ENCODE measurements around the gene LCA5L.

The LCA5L gene

DNA sequence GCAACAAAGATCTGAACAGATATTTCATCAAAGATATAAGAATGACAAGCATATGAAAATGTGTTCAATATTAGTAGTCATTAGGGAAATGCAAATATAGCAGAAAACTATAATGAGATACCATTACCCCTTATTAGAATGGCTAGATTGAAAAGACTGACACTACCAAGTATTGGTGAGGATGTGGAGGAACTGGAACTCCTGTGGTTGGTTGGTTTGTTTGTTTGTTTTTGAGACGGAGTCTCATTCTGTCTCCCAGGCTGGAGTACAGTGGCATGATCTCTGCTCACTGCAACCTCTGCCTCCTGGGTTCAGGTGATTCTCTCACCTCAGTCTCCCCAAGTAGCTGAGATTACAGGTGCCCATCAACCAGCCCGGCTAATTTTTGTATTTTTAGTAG is 77.8 kb downstream of the LCA5L start:
- POLR2A ChIA-PET: no interaction called here
- TF ChIP-seq SP1 (IDR thresholded peaks at IDR 0.05) (no peak), FOXM1 (IDR thresholded peaks at IDR 0.05; ENCODE audit: borderline replicate concordance) (no peak), ZNF384 (IDR thresholded peaks at IDR 0.05) (no peak)
- CTCF ChIA-PET: no interaction called here
- DNase-seq (ENCODE audit: extremely low spot score): no peak

DNA sequence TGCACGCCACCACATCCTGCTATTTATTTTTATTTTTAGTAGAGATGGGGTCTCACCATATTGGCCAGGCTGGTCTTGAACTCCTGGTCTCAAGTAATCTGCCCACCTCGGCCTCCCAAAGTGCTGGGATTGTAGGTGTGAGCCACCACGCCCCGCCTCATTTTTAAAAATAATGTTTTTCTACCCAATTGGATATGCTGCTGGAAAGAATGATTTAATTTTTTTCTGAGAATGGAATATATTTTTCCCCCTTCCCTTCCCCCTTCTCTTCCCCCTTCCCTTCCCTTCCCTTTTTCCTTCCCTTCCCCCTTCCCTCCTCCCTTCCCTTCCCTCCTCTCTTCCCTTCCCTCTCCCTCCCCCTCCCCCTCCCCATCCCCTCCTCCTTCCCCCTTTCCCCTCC is 79.0 kb downstream of the LCA5L start:
- TF ChIP-seq BHLHE40 (IDR thresholded peaks at IDR 0.05; ENCODE audit: borderline replicate concordance) (no peak), ELF4 (IDR thresholded peaks at IDR 0.05) (no peak), HDGF (IDR thresholded peaks at IDR 0.05; ENCODE audit: borderline replicate concordance) (no peak), ARNT (IDR thresholded peaks at IDR 0.05) (no peak), LEF1 (IDR thresholded peaks at IDR 0.05; ENCODE audit: borderline replicate concordance) (no peak), TARDBP (IDR thresholded peaks at IDR 0.05) (no peak), ZNF384 (IDR thresholded peaks at IDR 0.05) (no peak)
- TF ChIP-seq, protein P1, sequence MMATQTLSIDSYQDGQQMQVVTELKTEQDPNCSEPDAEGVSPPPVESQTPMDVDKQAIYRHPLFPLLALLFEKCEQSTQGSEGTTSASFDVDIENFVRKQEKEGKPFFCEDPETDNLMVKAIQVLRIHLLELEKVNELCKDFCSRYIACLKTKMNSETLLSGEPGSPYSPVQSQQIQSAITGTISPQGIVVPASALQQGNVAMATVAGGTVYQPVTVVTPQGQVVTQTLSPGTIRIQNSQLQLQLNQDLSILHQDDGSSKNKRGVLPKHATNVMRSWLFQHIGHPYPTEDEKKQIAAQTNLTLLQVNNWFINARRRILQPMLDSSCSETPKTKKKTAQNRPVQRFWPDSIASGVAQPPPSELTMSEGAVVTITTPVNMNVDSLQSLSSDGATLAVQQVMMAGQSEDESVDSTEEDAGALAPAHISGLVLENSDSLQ (IDR thresholded peaks at IDR 0.05): no peak
- no peak for DNase-seq (ENCODE audit: extremely low spot score)
- ChIA-PET POLR2A (interaction anchor here (1.0 kb wide), 1 partner anchor 14 kb away, joined by 5 read pairs; no protein-coding TSS in a partner anchor), CTCF (no interaction called here)

DNA sequence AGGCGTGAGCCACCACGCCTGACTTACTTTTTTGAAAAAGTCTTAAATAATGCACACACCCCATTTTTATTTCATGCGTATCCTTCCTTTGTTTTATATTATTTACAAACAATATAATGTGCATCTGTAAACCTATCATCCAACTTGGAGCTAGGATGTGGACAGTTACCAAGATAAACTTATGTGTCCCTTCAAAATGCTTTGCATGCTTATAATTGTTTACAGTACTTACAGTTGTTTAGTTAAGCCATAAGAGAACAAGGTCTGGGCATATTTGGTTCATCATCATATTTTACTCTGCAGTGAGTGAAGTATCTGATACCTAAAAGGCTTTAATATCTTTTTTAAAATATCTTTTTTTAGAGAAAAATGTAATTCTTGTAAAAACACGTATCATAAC is 80.6 kb downstream of the LCA5L start:
- CTCF ChIA-PET: interaction anchor here (0.7 kb wide), 1 partner anchor 8 kb away, joined by 3 read pairs; no protein-coding TSS in a partner anchor
- TF ChIP-seq SUZ12 (IDR thresholded peaks at IDR 0.05) (no peak), LEF1 (IDR thresholded peaks at IDR 0.05; ENCODE audit: borderline replicate concordance) (no peak), FOXK2 (IDR thresholded peaks at IDR 0.05) (no peak), HDGF (IDR thresholded peaks at IDR 0.05; ENCODE audit: borderline replicate concordance) (no peak), FOXM1 (IDR thresholded peaks at IDR 0.05; ENCODE audit: borderline replicate concordance) (no peak), L3MBTL2 (conservative IDR thresholded peaks at IDR 0.05) (no peak)
- POLR2A ChIA-PET: interaction anchor here (1.0 to 3.2 kb wide), 2 partner anchors 15 to 16 kb away, joined by 3 to 18 read pairs; partner anchors contain the start of gene HMGN1

DNA sequence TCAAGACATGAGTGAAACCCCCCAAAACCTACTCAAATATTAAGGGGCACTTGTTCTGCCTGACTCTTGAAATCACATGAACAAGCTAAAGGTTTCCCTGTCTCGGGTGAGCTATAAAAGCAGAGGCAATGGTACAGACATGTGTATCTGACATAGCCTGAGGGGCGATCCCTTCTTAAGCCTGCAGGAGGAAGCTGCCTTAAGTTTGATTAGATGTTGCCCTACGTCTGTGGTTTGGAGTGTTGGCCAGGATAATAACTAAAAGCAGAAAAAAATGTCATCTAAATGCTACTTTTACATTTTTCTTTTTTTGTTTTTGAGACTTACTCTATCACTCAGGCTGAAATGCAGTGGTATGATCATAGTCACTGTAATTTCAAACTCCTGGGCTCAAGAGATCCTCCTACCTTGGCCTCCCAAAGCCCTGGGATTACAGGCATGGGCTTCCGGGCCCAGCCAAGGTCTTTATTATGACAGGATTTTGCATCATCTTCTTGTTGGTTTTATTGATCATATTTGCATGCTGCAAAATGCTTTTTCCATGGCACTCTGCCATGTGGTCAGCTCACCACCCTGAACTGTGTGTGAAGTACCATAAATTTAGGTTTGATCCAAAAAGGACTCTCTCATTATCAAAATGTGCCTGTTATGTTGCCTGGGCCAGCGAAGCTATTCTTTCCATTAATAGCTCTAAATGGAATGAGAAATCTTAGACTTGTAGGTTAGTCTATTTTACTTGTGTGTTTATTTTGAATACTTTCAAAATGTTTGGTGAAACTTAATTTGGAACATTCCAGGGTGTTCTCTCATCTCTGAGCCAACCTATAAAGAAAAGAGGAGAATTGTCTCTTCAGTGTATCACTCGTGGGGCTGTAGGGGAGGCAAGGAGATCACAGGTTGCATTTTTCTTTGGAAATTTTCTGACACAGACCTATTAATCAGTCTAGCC is 81.7 kb downstream of the LCA5L start:
- TF ChIP-seq SUZ12 (IDR thresholded peaks at IDR 0.05): no peak
- no peak for TF ChIP-seq FOXM1 (IDR thresholded peaks at IDR 0.05; ENCODE audit: borderline replicate concordance)
- no peak for TF ChIP-seq FOXK2 (IDR thresholded peaks at IDR 0.05)
- TF ChIP-seq HDGF (IDR thresholded peaks at IDR 0.05; ENCODE audit: borderline replicate concordance): no peak
- TF ChIP-seq, protein P1 (IDR thresholded peaks at IDR 0.05): no peak
- ChIA-PET CTCF (interaction anchor here (0.7 kb wide), 1 partner anchor 13 kb away, joined by 3 read pairs; no protein-coding TSS in a partner anchor), POLR2A (interaction anchor here (1.1 to 3.2 kb wide), 2 partner anchors 15 to 16 kb away, joined by 4 to 18 read pairs; partner anchors contain the start of gene HMGN1)
- no peak for DNase-seq (ENCODE audit: extremely low spot score)

More for the DNA sequence above, 80.6 kb downstream of the LCA5L start:
- no peak for DNase-seq (ENCODE audit: extremely low spot score)

DNA sequence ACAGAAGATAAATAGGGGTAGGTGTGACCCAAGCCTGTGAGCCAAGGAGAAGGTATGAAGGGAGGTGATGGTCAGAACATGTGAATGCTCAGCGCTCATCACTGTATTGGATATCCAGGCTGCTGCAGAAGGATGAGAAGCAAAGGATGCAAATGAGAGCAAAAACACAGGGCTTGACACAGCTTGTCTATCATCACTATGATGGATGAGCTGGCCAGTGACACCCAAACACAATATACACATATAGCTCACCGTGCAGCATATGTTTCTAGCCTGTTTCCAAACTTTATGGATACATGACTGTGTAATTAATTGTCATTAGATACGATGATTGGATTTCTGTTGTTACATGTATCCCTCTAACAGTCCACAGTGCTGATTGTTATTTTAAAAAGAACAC is 82.8 kb downstream of the LCA5L start:
- no peak for TF ChIP-seq BHLHE40 (IDR thresholded peaks at IDR 0.05; ENCODE audit: borderline replicate concordance)
- TF ChIP-seq ARNT (IDR thresholded peaks at IDR 0.05): no peak
- TF ChIP-seq ELF4 (IDR thresholded peaks at IDR 0.05): no peak
- no peak for TF ChIP-seq FOXK2 (IDR thresholded peaks at IDR 0.05)
- no peak for TF ChIP-seq ZNF384 (IDR thresholded peaks at IDR 0.05)
- TF ChIP-seq HDGF (IDR thresholded peaks at IDR 0.05; ENCODE audit: borderline replicate concordance): no peak
- TF ChIP-seq L3MBTL2 (conservative IDR thresholded peaks at IDR 0.05): no peak
- CTCF ChIA-PET: interaction anchor here (0.9 kb wide), 1 partner anchor 18 kb away, joined by 3 read pairs; a partner anchor contains a TSS
- POLR2A ChIA-PET: interaction anchor here (1.0 to 3.2 kb wide), 2 partner anchors 14 to 25 kb away, joined by 4 to 18 read pairs; partner anchors contain the start of gene HMGN1
- DNase-seq (ENCODE audit: extremely low spot score): no peak

DNA sequence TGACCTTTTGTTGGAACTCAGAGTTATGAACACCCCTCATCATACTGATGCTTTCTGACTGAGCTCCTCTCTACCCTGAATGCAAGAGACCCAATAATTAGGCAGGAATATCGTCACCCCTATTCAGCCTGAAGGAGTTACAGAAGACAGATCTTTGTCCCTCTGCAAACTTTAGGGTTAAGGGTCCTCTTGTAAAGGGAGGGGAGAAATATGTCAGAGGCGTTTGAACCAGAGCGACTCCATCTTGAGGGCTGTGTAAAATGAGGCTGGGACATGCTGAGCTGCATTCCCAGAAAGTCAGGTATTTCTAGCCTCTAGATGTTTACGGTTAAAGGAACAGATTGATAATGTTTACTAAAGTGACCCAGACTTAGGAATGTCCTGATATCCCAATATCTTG is 86.2 kb downstream of the LCA5L start:
- TF ChIP-seq NFRKB (IDR thresholded peaks at IDR 0.05) (no peak), CTBP1 (IDR thresholded peaks at IDR 0.05; ENCODE audit: borderline replicate concordance) (no peak), HDGF (IDR thresholded peaks at IDR 0.05; ENCODE audit: borderline replicate concordance) (no peak), FOXK2 (IDR thresholded peaks at IDR 0.05) (no peak), SUZ12 (IDR thresholded peaks at IDR 0.05) (no peak), LEF1 (IDR thresholded peaks at IDR 0.05; ENCODE audit: borderline replicate concordance) (no peak), L3MBTL2 (conservative IDR thresholded peaks at IDR 0.05) (no peak), ZNF384 (IDR thresholded peaks at IDR 0.05) (no peak), FOXM1 (IDR thresholded peaks at IDR 0.05; ENCODE audit: borderline replicate concordance) (no peak), ARNT (IDR thresholded peaks at IDR 0.05) (no peak), FOXA1 (IDR thresholded peaks at IDR 0.05) (no peak), ELF4 (IDR thresholded peaks at IDR 0.05) (no peak), TARDBP (IDR thresholded peaks at IDR 0.05) (no peak), SP1 (IDR thresholded peaks at IDR 0.05) (no peak), BHLHE40 (IDR thresholded peaks at IDR 0.05; ENCODE audit: borderline replicate concordance) (no peak)
- TF ChIP-seq, protein P1 (IDR thresholded peaks at IDR 0.05): no peak
- POLR2A ChIA-PET: interaction anchor here (0.6 to 1.5 kb wide), 3 partner anchors 10 to 45 kb away, joined by 3 to 8 read pairs (median 3); partner anchors contain the start of gene HMGN1

More for the DNA sequence above, 86.2 kb downstream of the LCA5L start:
- no peak for DNase-seq (ENCODE audit: extremely low spot score)
- CTCF ChIA-PET: no interaction called here

Data from HEK293T (cell line).